ENCODE measurements around the gene DNAJC4.

Gene DNAJC4

DNA sequence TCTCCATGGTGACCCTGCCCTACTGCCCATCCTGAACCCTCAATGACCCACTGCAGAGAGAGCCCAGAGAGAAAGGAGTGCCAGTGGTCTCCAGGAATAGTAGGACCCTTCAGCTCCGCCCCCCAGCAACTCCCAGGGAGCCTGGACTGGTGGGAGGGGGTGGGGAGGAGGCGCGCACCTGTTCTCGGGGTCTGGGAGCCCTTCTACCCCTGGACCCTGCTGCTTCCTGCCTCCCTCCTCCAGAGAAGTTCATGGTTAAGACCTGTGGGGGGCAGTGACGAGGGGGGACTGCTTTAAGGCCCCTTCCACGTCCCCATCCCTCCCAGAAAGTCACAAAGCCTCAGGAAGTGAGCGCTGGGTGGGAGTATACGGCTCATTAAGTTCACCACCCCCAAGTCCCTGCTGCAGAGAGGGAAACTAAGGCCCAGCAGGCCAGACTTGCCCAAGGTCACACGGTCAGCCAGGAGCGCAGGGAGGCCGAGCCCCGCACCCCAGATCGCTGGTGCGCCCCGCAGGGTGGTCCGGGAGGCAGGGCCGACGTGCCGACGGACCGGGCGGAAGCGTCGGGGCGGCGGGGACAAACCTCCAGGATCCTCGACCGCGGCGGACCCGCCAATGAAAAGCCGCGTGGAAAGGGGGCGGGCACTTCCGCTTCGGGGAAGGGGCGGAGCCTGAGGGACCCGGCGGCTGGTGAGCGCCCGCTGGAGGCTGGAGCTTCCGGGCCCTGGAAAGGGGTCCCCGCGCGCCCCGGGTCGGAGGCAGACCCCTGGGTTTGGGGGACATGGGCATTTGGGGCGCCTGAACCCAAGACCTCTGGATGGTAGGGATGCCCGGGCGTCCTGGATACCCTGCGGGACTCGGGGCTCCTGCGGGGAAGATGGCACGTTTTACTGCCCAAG is 4.5 kb upstream of the DNAJC4 start, which contains the start of the genes NUDT22 and TRPT1:
TSS of gene NUDT22 (plus strand) at position 667 of the 899 bp plus-strand sequence. CDS start 379 bp downstream, outside the sequence.
TSS of gene TRPT1 (minus strand) at position 579 of the 899 bp plus-strand sequence. CDS start at position 253, 326 bp downstream.
- DNase-seq (ENCODE audit: low read depth): no peak
- peak within 1 kb of the TSS; percentile 74 for H3K4me3 ChIP-seq (ENCODE audit: low read depth, low read length)

DNA sequence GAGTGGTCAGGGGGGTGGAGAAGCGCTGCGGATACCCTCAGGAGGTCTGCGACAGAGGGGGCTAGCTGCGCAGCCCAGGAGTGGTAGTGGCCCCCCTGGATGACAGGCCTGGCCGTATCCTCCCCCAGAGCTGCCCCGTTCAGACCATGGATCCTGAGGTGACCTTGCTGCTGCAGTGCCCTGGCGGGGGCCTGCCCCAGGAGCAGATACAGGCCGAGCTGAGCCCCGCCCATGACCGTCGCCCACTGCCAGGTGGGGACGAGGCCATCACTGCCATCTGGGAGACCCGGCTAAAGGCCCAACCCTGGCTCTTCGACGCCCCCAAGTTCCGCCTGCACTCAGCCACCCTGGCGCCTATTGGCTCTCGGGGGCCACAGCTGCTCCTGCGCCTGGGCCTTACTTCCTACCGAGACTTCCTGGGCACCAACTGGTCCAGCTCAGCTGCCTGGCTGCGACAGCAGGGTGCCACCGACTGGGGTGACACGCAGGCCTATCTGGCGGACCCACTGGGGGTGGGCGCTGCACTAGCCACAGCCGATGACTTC is 3.8 kb upstream of the DNAJC4 start:
- H3K4me3 ChIP-seq (ENCODE audit: low read depth, low read length): peak overlapping the region; percentile 74
- no peak for DNase-seq (ENCODE audit: low read depth)

DNA sequence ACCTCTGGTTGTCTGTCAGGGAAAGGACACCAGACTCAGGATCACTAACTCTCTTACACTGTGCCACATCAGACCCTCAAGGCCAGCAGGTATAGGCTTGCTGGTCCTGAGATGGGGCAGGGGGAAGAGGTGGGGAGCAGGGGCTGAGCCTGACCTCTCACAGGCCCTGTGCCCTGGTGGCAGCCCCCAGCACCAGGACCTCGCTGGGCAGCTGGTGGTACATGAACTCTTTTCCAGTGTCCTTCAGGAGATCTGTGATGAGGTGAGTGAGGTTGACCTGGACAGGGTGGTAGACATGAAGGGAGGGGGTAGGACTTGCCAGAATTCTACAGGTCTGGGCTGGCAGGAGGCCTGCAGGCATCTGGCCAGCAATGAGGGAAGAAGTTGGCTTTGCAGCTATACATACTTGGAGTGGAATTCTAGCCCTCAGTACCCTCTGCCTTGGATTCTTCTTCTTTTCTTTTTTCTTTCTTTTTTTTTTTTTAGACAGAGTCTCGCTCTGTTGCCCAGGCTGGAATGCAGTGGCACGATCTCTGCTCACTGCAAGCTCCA is 2.9 kb upstream of the DNAJC4 start:
- DNase-seq (ENCODE audit: low read depth): no peak
- peak overlapping the region; percentile 74 for H3K4me3 ChIP-seq (ENCODE audit: low read depth, low read length)

DNA sequence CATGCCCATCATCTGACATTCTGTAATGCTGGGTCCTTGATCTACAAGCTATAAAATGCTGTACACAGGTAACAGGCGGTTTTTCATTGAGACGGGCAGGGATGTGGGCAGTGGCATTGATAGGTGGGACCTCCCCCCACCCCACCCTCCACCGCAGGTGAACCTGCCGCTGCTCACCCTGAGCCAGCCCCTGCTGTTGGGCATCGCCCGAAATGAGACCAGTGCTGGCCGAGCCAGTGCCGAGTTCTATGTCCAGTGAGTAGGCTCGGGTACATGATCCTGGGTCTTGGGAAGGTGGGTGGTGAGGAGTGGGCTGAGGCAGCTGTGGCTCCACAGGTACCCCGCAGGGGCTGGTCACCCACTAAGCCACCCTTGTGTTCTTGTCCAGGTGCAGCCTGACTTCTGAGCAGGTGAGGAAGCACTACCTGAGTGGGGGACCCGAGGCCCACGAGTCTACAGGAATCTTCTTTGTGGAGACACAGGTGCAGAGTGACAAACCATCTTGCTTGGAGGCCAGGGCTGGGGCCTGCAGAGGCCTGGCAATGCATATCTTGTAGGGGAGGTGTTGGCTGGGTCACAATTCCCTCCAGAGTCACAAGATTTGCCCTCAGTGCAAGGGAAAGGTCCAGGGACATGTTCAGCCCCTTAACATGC is 1.1 kb upstream of the DNAJC4 start:
- no peak overlapping the region for H3K4me3 ChIP-seq (ENCODE audit: low read depth, low read length)

DNA sequence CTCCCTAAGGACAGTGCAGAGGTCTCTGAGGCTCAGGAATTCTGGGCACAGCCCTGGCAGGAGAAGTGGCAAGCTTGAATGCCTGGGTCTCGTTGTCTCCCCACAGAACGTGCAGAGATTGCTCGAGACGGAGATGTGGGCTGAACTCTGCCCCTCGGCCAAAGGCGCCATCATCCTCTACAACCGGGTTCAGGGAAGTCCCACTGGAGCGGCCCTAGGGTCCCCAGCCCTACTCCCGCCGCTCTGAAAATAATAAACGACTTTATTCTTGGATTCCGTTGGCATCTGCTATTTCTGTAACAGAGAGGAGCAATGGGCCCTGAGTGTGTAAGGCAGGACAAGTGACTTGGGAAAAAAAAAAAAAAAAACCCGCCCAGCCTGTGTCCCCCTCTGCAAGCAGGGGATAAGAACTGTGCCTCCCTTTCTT is 591 bp upstream of the DNAJC4 start:
- DNase-seq (ENCODE audit: low read depth): no peak
- peak overlapping the region; percentile 73 for H3K4me3 ChIP-seq (ENCODE audit: low read depth, low read length)

More for the DNA sequence above, 1.1 kb upstream of the DNAJC4 start:
- no peak for DNase-seq (ENCODE audit: low read depth)

DNA sequence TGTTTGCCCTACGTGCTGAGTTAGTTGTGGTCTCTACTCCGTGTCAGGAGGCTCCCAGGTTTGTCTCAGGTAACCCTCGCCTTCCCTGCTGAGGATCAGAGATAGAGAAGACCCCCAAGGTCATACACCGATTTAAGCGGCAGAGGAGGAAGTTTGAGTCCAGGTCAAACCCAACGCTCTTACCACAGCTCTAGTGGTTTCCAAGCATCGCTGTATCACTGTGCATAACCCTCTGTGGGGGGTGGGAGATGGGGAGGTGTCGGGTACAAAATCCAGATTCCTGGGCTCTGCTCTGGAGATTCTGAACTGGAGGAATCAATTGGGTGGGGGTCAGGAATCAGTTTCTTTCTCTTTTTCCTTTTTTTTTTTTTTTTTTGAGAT is 627 bp downstream of the DNAJC4 start:
- no peak for DNase-seq (ENCODE audit: low read depth)
- peak overlapping the region; percentile 73 for H3K4me3 ChIP-seq (ENCODE audit: low read depth, low read length)

DNA sequence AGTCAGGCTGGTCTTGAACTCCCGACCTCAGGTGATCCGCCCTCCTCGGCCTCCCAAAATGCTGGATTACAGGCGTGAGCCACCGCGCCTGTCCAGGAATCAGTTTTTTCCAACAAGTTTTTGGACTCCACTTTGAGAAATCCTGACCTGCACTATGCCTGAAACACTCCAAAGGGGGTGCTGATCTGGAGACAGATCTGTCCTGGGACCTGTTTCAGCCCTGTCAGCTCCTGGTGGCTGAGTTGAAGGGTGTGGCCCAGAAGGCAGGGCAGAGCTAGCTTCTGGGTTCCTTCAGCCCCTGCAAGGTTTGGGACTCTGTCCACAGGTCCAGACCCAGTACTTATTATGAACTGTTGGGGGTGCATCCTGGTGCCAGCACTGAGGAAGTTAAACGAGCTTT is 1.2 kb downstream of the DNAJC4 start:
- no peak overlapping the region for H3K4me3 ChIP-seq (ENCODE audit: low read depth, low read length)

DNA sequence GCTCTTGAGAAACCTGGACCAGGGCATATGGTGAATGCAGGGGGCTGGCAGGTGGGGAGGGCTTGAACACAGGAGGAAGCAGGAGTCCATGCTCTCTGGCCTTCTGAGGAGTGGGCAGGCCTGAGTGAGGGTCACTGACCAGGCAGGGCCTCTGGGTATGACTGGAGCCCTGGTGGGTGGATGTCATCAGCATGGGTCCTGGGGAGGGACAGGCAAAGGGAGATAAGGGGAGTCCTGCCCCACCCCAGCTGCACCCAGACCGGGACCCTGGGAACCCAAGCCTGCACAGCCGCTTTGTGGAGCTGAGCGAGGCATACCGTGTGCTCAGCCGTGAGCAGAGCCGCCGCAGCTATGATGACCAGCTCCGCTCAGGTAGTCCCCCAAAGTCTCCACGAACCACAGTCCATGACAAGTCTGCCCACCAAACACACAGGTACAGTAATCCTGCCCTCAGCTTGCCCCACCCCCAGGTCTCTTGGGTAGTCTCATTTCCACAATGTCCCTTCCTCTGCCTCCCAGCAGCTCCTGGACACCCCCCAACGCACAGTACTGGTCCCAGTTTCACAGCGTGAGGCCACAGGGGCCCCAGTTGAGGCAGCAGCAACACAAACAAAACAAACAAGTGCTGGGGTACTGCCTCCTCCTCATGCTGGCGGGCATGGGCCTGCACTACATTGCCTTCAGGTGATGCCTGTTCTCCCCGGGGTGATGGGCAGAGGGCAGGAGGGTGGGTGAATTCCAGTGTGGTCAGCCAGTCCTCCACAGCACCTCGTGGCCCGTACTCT is 2.0 kb downstream of the DNAJC4 start:
- DNase-seq (ENCODE audit: low read depth): no peak
- no peak overlapping the region for H3K4me3 ChIP-seq (ENCODE audit: low read depth, low read length)

More for the DNA sequence above, 1.2 kb downstream of the DNAJC4 start:
- DNase-seq (ENCODE audit: low read depth): no peak

DNA sequence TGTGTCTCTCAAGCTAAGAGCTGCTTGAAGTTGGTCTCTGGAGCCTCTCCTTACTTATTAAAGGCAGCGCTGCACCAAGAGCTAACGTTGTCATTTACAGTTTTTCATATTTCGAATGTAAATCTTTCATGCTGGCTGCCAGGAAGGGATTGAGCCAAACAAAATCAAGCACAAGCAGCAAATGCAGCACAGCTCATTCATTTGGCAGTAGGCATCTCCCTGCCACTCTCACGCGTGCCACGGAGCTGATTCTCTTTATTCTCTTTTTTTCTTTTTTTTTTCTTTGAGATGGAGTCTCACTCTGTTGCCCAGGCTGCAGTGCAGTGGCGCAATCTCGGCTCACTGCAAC is 2.6 kb downstream of the DNAJC4 start:
- no peak for DNase-seq (ENCODE audit: low read depth)
- H3K4me3 ChIP-seq (ENCODE audit: low read depth, low read length): no peak overlapping the region

DNA sequence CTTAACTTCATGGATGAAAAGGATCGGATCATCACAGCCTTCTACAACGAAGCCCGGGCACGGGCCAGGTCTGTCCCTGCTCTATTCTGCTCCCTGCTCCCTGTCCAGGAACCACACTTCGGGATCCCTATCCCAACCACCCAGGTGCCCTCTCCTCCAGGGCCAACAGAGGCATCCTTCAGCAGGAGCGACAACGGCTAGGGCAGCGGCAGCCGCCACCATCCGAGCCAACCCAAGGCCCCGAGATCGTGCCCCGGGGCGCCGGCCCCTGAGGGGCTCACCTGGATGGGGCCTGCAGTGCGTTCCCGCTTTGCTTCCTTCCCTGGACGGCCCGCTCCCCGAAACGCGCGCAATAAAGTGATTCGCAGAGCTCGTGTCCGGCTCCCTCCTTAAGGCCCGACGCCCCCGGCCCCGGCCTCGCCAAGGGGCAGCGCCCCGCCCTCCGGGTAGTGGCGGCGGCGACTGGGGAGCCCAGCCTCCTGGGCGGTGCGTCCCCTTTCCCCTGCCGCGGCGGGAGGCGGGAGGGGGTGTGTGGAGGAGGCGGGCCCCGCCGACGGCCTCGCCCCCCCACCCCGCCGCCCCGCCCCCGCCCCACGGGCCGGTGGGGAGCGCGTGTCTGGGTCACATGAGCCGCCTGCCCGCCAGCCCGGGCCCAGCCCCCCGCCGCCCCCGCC is 3.7 kb downstream of the DNAJC4 start, which contains the start of gene VEGFB:
TSS of gene VEGFB (plus strand) at position 672 of the 674 bp plus-strand sequence. CDS start 250 bp downstream, outside the sequence.
- no peak for DNase-seq (ENCODE audit: low read depth)
- H3K4me3 ChIP-seq (ENCODE audit: low read depth, low read length): peak within 1 kb of the TSS; percentile 71

DNA sequence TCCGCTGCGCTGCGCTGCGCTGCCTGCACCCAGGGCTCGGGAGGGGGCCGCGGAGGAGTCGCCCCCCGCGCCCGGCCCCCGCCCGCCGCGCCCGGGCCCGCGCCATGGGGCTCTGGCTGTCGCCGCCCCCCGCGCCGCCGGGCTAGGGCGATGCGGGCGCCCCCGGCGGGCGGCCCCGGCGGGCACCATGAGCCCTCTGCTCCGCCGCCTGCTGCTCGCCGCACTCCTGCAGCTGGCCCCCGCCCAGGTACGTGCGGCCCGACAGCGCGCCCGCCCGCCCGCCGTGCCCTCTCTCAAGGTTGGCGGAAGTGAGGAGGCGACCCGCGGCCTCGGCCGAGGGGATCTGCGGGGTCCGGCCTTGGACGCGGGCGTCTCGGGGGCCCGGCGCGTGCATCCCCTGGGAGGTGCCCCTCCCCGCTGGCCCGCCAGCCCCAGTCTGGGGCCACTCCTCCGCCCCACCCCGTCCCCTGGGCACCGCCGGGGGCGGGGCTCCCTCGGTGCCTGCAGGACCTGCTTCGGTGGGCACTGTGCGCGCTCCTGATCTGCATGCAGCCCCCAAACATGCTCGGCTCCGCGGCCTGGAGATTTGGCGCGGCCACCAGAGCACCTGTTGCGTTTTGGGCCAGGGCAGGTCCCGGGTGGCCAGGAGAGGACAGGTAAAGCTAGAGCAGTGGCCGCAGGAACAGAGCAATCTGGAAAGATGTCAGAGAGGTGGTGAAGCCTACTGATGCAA is 4.5 kb downstream of the DNAJC4 start:
- peak overlapping the region; percentile 71 for H3K4me3 ChIP-seq (ENCODE audit: low read depth, low read length)
- DNase-seq (ENCODE audit: low read depth): no peak

DNA sequence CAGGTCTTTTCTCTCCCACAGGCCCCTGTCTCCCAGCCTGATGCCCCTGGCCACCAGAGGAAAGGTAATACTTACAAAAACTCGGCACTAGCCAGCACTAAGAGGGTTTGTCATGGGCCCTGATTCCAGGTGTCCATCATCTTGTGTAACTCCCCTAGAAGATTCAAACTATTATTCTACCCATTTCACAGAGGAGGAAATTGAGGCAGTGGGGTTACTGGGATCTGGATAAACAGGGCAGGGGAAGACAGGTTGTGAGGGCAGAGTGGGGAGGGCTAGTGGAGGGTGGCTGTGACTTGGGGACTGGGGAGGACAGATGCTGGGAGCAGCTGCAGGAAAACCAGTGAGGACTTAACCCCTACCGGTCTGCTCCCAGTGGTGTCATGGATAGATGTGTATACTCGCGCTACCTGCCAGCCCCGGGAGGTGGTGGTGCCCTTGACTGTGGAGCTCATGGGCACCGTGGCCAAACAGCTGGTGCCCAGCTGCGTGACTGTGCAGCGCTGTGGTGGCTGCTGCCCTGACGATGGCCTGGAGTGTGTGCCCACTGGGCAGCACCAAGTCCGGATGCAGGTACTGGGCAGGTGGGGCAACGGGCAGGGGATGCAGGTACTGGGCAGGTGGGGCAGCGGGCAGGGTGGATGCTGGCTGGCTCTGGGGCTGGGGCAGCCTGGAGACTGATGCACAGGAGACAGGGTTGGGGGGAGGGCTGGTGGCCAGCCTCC is 5.3 kb downstream of the DNAJC4 start:
- H3K4me3 ChIP-seq (ENCODE audit: low read depth, low read length): peak overlapping the region; percentile 71
- no peak for DNase-seq (ENCODE audit: low read depth)

DNA sequence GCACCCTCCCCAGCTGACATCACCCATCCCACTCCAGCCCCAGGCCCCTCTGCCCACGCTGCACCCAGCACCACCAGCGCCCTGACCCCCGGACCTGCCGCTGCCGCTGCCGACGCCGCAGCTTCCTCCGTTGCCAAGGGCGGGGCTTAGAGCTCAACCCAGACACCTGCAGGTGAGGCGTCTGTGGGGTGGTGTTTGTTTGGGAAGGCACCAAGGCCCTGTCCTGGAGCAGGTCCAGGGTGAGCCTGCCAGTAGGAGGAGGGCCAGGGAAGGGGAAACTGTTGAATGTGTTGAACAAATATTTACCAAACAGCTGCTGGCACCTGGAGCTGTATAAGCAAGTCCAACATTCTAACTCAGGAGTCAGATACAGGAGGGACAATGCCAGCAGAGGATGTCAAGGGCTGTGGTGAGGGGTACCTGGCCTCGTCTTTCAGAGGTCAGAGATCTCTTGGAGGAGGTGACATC is 7.2 kb downstream of the DNAJC4 start:
- no peak overlapping the region for H3K4me3 ChIP-seq (ENCODE audit: low read depth, low read length)
- DNase-seq (ENCODE audit: low read depth): no peak

DNA sequence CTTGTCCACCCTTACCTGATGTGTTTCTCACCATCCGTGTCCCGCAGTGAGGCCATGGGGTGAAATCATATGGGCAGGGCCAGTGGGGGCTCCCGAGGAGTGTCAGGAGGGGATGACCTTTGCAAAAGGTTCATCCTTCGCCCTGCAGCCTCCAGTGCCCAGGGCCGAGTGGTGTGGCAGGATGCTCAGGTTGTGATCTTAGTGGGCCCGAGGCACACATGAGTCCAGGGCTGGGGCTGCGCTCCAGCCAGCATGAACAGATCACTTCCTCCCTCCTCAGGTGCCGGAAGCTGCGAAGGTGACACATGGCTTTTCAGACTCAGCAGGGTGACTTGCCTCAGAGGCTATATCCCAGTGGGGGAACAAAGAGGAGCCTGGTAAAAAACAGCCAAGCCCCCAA is 7.7 kb downstream of the DNAJC4 start:
- no peak for DNase-seq (ENCODE audit: low read depth)
- no peak overlapping the region for H3K4me3 ChIP-seq (ENCODE audit: low read depth, low read length)

DNA sequence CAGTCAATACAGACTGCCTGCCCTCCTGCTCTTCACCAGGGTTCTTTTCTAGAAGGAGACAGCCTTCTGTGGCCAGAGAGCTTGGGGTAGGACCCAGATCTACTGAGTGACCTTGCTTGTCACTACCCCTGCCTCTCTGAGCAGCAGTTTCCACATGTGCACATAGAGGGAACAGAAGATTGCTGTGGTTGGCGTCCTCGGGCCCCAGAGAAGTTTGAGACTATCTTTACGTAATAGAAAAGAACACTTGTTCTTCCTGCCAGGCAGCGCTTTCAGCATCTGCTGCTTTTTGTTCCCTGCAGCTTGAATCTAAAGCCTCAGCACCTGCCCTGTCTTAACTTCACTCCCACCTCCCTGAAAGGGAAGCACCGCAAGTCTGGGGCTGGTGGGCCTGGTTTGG is 8.7 kb downstream of the DNAJC4 start:
- H3K4me3 ChIP-seq (ENCODE audit: low read depth, low read length): no peak overlapping the region
- no peak for DNase-seq (ENCODE audit: low read depth)

DNA sequence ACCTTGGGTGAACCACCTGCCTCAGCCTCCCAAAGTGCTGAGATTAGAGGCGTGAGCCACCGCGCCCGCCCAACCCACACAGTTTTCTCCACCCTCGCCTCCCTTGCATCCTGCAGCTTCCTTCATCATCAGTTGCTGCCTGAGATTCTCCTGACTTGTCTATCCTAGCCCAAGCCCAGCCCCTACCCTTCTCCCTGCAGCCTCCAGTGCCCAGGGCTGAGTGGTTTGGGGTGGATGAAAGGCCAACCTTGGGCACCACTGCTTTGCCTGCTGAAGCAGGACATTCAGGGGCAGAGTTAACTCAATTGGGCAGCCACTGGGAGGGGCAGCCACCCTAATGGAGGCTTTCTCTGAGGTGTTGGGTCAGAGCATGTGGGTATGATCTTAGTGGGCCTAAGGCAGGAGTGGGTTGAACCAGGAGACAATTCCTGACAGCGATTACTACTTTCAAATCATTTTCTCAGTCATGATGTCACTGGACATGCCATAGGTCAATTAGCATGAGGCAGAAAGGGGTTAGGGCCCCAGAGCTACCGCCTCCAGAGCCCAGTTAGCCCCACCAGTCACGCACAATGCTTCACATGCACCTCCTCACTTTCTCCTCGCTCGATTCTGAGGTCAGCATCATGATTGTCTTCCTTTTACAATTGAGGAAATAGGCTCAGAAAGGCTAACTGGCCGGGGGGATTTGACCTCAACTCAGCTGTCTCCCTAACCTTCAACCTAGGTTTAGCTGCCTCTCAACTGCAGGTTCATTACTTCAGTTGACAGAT is 9.5 kb downstream of the DNAJC4 start:
- no peak for DNase-seq (ENCODE audit: low read depth)
- peak overlapping the region; percentile 84 for H3K4me3 ChIP-seq (ENCODE audit: low read depth, low read length)
